Fibroblast of pulmonary artery (primary cell): ENCODE data around the gene PLEKHH2.
"Not testable (repeated sequence)": the region's sequence is repeated elsewhere in the genome, so short reads cannot be mapped to it uniquely, and the experiment has no call there.

Source experiments
- DNase-seq: peaks from one replicate; pipeline ENCODE4 v3.0.0-alpha.2; 2010; ENCODE audit warnings: low read depth
- H3K4me3 ChIP-seq: replicated peaks from 2 replicates; pipeline ENCODE4 v1.5.1; 2011; ENCODE audit warnings: low read depth, mild to moderate bottlenecking, control low read depth, low read length, moderate library complexity
- CTCF ChIP-seq: IDR thresholded peaks from 2 replicates; pipeline ENCODE4 v1.5.1; 2011; ENCODE audit warnings: mild to moderate bottlenecking, control low read depth, low read length, inconsistent platforms; ENCODE audit errors: missing control alignments

Gene PLEKHH2

GRCh38 chr2:43637030-43637803, at the start of gene PLEKHH2:
Gene PLEKHH2, plus strand, starts transcription at chr2:43637260. Its CDS starts 7,414 bp downstream, at chr2:43644674.
- peak within 1 kb of the TSS; percentile 68 for H3K4me3 ChIP-seq
- no peak for TF ChIP-seq CTCF
- peak; percentile 86 for DNase-seq

- H3K4me3 ChIP-seq, result no peak overlapping the region
- no peak for TF ChIP-seq CTCF
- peak; percentile 21 for DNase-seq
Observed at GRCh38 chr2:43592443-43592842, 44.6 kb upstream of the PLEKHH2 start.

- no peak overlapping the region for H3K4me3 ChIP-seq
- no peak for DNase-seq
- no peak for TF ChIP-seq CTCF
Observed at GRCh38 chr2:43593254-43593653, 43.8 kb upstream of the PLEKHH2 start.

DNA sequence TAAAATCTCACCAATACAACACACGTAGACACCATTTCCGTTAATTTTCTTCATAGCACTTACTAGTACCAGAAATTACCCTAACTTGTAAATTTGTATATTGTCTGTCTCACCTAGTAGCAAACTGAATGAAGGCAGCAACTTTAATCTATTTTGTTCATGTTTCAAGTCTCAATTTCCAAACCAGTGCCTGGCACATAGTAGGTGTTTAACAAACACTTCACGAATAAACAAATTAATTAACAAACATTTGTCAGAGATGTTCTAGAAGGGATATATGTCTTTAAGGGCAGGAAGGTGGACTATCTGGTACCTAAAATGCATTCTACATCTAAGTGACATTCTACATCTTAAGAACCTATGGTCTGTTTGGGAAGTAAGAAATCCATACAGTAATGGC, 42.2 kb upstream of the PLEKHH2 start:
- no peak for TF ChIP-seq CTCF
- DNase-seq, result no peak
- peak overlapping the region; percentile 80 for H3K4me3 ChIP-seq

DNA sequence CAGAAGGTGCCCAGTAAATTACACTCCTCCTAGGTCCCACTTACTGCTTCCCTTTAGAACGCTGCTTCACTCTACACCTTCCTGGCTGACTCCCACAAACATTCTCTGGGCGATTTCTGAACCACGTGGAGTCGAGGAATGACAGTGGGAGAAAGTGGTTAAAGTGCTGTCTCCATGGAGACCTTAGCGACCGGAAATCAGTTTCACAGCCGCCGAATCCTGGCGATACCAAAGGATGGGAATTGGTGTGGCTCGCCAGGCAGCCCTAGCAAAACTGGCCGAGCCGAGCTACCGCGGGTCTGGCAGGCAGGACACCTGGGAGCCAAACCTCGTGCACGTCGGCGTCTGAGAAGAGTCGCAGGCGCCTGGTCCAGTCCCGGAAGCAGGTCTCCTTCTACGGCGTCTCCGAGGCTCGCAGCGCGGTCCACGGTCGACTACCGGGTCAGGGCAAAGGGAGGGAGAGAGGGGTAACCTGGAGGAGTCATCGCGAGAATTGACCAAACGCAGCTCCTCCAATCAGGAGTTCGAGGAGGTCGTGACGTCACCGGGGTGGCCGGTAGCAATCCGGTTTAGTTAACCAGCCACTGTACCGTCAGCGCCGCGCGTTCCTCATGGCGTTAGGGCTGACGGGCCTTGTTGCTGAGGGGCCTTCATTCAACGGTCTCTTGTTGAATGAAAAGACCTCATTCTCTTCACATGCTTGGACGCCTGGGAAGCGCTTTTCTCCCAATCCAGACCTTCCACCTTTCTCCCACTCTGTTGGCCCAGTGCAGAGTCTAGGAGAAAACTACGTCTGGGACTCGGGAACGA, 41.3 kb upstream of the PLEKHH2 start, which contains the start of gene THADA:
THADA (minus strand) TSS at position 436 of the 810 bp plus-strand sequence. CDS start 3,646 bp downstream, outside the sequence.
- TF ChIP-seq CTCF, result no peak
- DNase-seq, result peak; percentile 100
- H3K4me3 ChIP-seq, result peak within 1 kb of the TSS; percentile 80

GRCh38 chr2:43600596-43600995, 36.5 kb upstream of the PLEKHH2 start:
- not testable (repeated sequence) for DNase-seq, H3K4me3 ChIP-seq

DNA sequence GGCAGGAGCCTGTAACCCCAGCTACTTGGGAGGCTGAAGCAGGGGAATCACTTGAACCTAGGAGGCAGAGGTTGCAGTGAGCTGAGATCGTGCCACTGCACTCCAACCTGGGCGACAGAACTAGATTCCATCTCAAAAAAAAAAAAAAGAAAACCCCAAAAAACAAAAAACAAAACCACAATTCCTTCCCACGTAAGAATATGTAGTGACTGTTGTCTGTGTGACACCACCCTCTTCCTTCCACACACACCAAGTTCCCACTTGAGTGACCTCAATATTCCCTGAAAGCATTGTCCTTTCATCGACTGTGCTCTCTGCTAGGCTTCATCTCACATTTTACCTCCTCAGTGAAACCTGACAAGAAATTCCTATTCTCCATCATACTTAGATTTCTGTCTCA, 32.4 kb upstream of the PLEKHH2 start:
- H3K4me3 ChIP-seq, result no peak overlapping the region
- DNase-seq, result no peak
- no peak for TF ChIP-seq CTCF
